Neural progenitor cell (in vitro differentiated cells): ENCODE measurements around the gene SGO2. TPM values are rescaled to one million over a fixed set of nuclear protein-coding genes. Genes with fewer than 3 reads are reported as not detected.

Experiments
- DNase-seq: peaks from one replicate; pipeline ENCODE4 v3.0.0-alpha.2; 2016; ENCODE audit warnings: low spot score
- H2AFZ ChIP-seq: fragments of 200-600 bp; sonication (generic); replicated peaks from 2 replicates; pipeline ENCODE4 v1.6.1; 2016; ENCODE audit warnings: antibody characterized with exemption
- H3F3A ChIP-seq: fragments of 200-600 bp; sonication (generic); 2 replicates; pipeline ENCODE4 v1.6.1; 2016; ENCODE audit warnings: antibody characterized with exemption, low read depth
- H3K27ac ChIP-seq: fragments of 200-600 bp; sonication (generic); 2 replicates; pipeline ENCODE4 v1.5.1; 2016; ENCODE audit warnings: mild to moderate bottlenecking
- H3K27me3 ChIP-seq: fragments of 200-600 bp; sonication (generic); 2 replicates; pipeline ENCODE4 v1.6.1; 2016; ENCODE audit warnings: mild to moderate bottlenecking, moderate library complexity
- H3K36me3 ChIP-seq: fragments of 200-600 bp; sonication (generic); 2 replicates; pipeline ENCODE4 v1.5.1; 2016
- H3K4me1 ChIP-seq: fragments of 200-600 bp; sonication (generic); 2 replicates; pipeline ENCODE4 v1.6.1; 2016; ENCODE audit warnings: mixed run types
- H3K4me2 ChIP-seq: fragments of 200-600 bp; sonication (generic); 2 replicates; pipeline ENCODE4 v1.6.1; 2016
- H3K4me3 ChIP-seq: fragments of 200-600 bp; sonication (generic); 2 replicates; pipeline ENCODE4 v1.5.1; 2016
- H3K79me2 ChIP-seq: fragments of 200-600 bp; sonication (generic); 2 replicates; pipeline ENCODE4 v1.6.1; 2016; ENCODE audit warnings: low read depth
- H3K9ac ChIP-seq: fragments of 200-600 bp; sonication (generic); 2 replicates; pipeline ENCODE4 v1.6.1; 2016
- H3K9me3 ChIP-seq: fragments of 200-600 bp; sonication (generic); 2 replicates; pipeline ENCODE4 v1.5.1; 2016; ENCODE audit warnings: low read depth
- H4K20me1 ChIP-seq: fragments of 200-600 bp; sonication (generic); 2 replicates; pipeline ENCODE4 v1.6.1; 2016; ENCODE audit warnings: low read depth
- H3K27ac Mint-ChIP-seq: 3 replicates; pipeline ENCODE4 v1.8.0; 2021; ENCODE audit warnings: mixed read lengths
- H3K27me3 Mint-ChIP-seq: 2 replicates; pipeline ENCODE4 v1.8.0; 2022; ENCODE audit warnings: low read depth, mild to moderate bottlenecking, inconsistent platforms, moderate library complexity, mixed read lengths; ENCODE audit not compliant: insufficient read depth
- H3K36me3 Mint-ChIP-seq: 3 replicates; pipeline ENCODE4 v1.8.0; 2021; ENCODE audit warnings: mixed read lengths
- H3K4me1 Mint-ChIP-seq: 3 replicates; pipeline ENCODE4 v1.8.0; 2021; ENCODE audit warnings: mixed read lengths
- H3K4me3 Mint-ChIP-seq: 3 replicates; pipeline ENCODE4 v1.8.0; 2021; ENCODE audit warnings: mild to moderate bottlenecking, moderate library complexity, mixed read lengths
- H3K9me3 Mint-ChIP-seq: 3 replicates; pipeline ENCODE4 v1.8.0; 2020; ENCODE audit warnings: mixed read lengths
- CTCF ChIP-seq: fragments of 200-600 bp; sonication (generic); IDR thresholded peaks from 2 replicates; pipeline ENCODE4 v1.5.1; 2017; ENCODE audit warnings: antibody characterized with exemption, mild to moderate bottlenecking
- EZH2 ChIP-seq: fragments of 200-600 bp; sonication (generic); IDR thresholded peaks from 2 replicates; pipeline ENCODE4 v1.6.1; 2017; ENCODE audit warnings: antibody characterized with exemption, mild to moderate bottlenecking, moderate library complexity
- EZH2phosphoT487 ChIP-seq: fragments of 200-600 bp; sonication (generic); IDR thresholded peaks from 2 replicates; pipeline ENCODE4 v1.6.1; 2017; ENCODE audit warnings: antibody characterized with exemption
- total RNA-seq: library from RNA; depleted of rRNA; stranded (reverse); fragments of >200 nt; gene quantifications from 2 replicates; pipeline ENCODE4 v1.2.3, GENCODE V29; 2015; ENCODE audit warnings: low replicate concordance

The SGO2 gene
- total RNA-seq, 1 donor from 2014 or later = 83.8 TPM

- no peaks in the 10 kb centered on the region for H3K79me2 ChIP-seq
- no peaks in the 10 kb centered on the region for H3K9me3 ChIP-seq
- Mint-ChIP-seq H3K27me3 (peaks cover 3% of the 10 kb centered on the region), H3K27ac (no peak overlapping the region), H3K4me3 (no peak overlapping the region), H3K36me3 (no peaks in the 10 kb centered on the region), H3K9me3 (peaks cover 3% of the 10 kb centered on the region), H3K4me1 (peaks cover 2% of the 10 kb centered on the region)
- no peaks in the 10 kb centered on the region for H3F3A ChIP-seq
- no peaks in the 10 kb centered on the region for H3K27me3 ChIP-seq
- no peak for TF ChIP-seq CTCF
- TF ChIP-seq EZH2phosphoT487 = no peak
- no peak for TF ChIP-seq EZH2
- no peak overlapping the region for H3K4me3 ChIP-seq
- no peaks in the 10 kb centered on the region for H4K20me1 ChIP-seq
- H3K27ac ChIP-seq = no peak overlapping the region
- no peak overlapping the region for H2AFZ ChIP-seq
- no peaks in the 10 kb centered on the region for H3K36me3 ChIP-seq
- no peak overlapping the region for H3K9ac ChIP-seq
- H3K4me1 ChIP-seq = no peaks in the 10 kb centered on the region
- no peak for DNase-seq
- no peak overlapping the region for H3K4me2 ChIP-seq
These were observed 78.0 kb downstream of the SGO2 start for GRCh38 chr2:200603972-200604371.

GRCh38 chr2:200604571-200605255, 78.7 kb downstream of the SGO2 start:
- Mint-ChIP-seq H3K36me3 (no peaks in the 10 kb centered on the region), H3K9me3 (peaks cover 3% of the 10 kb centered on the region), H3K4me1 (peaks cover 2% of the 10 kb centered on the region), H3K27me3 (peaks cover 3% of the 10 kb centered on the region), H3K4me3 (no peak overlapping the region), H3K27ac (no peak overlapping the region)
- no peak overlapping the region for H3K4me2 ChIP-seq
- no peak for TF ChIP-seq CTCF
- no peaks in the 10 kb centered on the region for H4K20me1 ChIP-seq
- no peak overlapping the region for H2AFZ ChIP-seq
- no peaks in the 10 kb centered on the region for H3K4me1 ChIP-seq
- H3K79me2 ChIP-seq = no peaks in the 10 kb centered on the region
- no peak overlapping the region for H3K27ac ChIP-seq
- H3K4me3 ChIP-seq = no peak overlapping the region
- no peaks in the 10 kb centered on the region for H3K9me3 ChIP-seq
- H3K36me3 ChIP-seq = no peaks in the 10 kb centered on the region
- no peak overlapping the region for H3K9ac ChIP-seq
- H3K27me3 ChIP-seq = no peaks in the 10 kb centered on the region
- no peaks in the 10 kb centered on the region for H3F3A ChIP-seq
- DNase-seq = no peak

DNA sequence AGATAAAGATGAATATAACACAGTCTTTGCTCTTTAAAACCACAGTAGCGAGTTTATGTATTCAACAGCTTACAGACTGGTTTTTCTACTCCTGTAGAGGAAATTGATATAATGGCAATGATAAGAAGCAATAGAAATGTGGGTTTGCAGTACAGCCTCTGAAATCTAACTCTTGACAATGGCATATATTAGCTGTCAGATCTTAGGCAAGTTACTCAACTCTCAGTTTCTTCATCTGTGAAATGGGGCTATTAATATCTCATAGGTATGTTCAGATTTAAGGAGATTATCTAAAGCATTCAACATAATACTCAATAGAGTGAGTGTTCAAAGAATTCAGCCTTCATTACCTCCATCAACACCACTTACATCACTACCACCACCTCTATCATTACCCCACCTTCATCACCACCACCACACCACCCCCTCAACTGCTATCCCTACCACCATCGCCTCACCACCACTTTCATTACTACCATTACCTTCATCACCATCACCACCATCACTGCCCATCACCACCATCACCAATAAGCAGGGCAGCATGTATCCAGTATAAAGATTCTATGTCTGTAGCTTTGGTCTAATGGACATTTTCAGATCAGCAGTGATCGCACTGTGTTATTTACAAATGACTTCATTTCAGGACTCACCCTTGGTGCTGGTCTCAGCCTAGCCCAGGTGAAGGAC, 82.5 kb downstream of the SGO2 start:
- no peaks in the 10 kb centered on the region for H3F3A ChIP-seq
- no peaks in the 10 kb centered on the region for H3K27me3 ChIP-seq
- TF ChIP-seq EZH2phosphoT487 (no peak), CTCF (no peak), EZH2 (no peak)
- no peaks in the 10 kb centered on the region for H3K36me3 ChIP-seq
- no peak overlapping the region for H3K9ac ChIP-seq
- no peaks in the 10 kb centered on the region for H3K4me1 ChIP-seq
- H3K9me3 ChIP-seq = no peaks in the 10 kb centered on the region
- no peaks in the 10 kb centered on the region for H3K79me2 ChIP-seq
- Mint-ChIP-seq H3K4me3 (no peak overlapping the region), H3K27me3 (peaks cover 9% of the 10 kb centered on the region), H3K36me3 (no peaks in the 10 kb centered on the region), H3K27ac (no peak overlapping the region), H3K9me3 (peaks cover 3% of the 10 kb centered on the region), H3K4me1 (no peaks in the 10 kb centered on the region)
- H4K20me1 ChIP-seq = no peaks in the 10 kb centered on the region
- no peak for DNase-seq
- no peak overlapping the region for H3K4me2 ChIP-seq
- no peak overlapping the region for H3K27ac ChIP-seq
- no peak overlapping the region for H3K4me3 ChIP-seq
- H2AFZ ChIP-seq = no peak overlapping the region
